ENCODE measurements around the gene TMC1. TPM values are rescaled to one million over a fixed set of nuclear protein-coding genes. Genes with fewer than 3 reads are reported as not detected.
A peak's percentile ranks its signal among the peaks of the same experiment; 100 is the strongest.

Gene TMC1
- total RNA-seq, 1 experiment from 2014 or later, result 0.36 TPM

- peak overlapping the region; percentile 83 for H3K27ac ChIP-seq (ENCODE audit: low read length)
- intact Hi-C loops (cut with micrococcal nuclease; ENCODE audit: unreplicated experiment) (no loop called here), in situ Hi-C loops (cut with HindIII; ENCODE audit: low pct_unique_long_range_greater_than_20kb, low sequenced_read_pairs) (no loop called here)
- H3K4me1 ChIP-seq (ENCODE audit: control insufficient read depth, insufficient read depth, low read length), result peaks cover 15% of the 10 kb centered on the region
- CTCF ChIA-PET, result no interaction called here
- H3K27me3 ChIP-seq (ENCODE audit: control insufficient read depth, insufficient read depth, low read length), result no peaks in the 10 kb centered on the region
- H3K9me3 ChIP-seq (ENCODE audit: control insufficient read depth, insufficient read depth, low read depth, low read length), result no peaks in the 10 kb centered on the region
- POLR2A ChIA-PET, result no interaction called here
- ATAC-seq, result no peak
- no peak for TF ChIP-seq TCF7L2 (IDR thresholded peaks at IDR 0.05; ENCODE audit: low read depth, low read length)
- no peak for TF ChIP-seq SIN3A (IDR thresholded peaks at IDR 0.05; ENCODE audit: borderline replicate concordance, insufficient read depth, low read depth, low read length)
- H3K4me3 ChIP-seq (ENCODE audit: low read depth in 2 of 2, low read length in 2 of 2), result no peak overlapping the region
- no TSS peak for BruUV-seq (replicated peaks)
- no peaks in the 10 kb centered on the region for H3K36me3 ChIP-seq (ENCODE audit: control insufficient read depth, insufficient read depth, low read length)
- DNase-seq (ENCODE audit: low read depth, low spot score), result no peak
These were observed 29.9 kb downstream of the TMC1 start for GRCh38 chr9:72551306-72551705.

GRCh38 chr9:72552356-72552755, 30.9 kb downstream of the TMC1 start:
- H3K4me1 ChIP-seq (ENCODE audit: control insufficient read depth, insufficient read depth, low read length), result peaks cover 21% of the 10 kb centered on the region
- DNase-seq (ENCODE audit: low read depth, low spot score) (no peak), ATAC-seq (no peak)
- no peaks in the 10 kb centered on the region for H3K27me3 ChIP-seq (ENCODE audit: control insufficient read depth, insufficient read depth, low read length)
- TF ChIP-seq TCF7L2 (IDR thresholded peaks at IDR 0.05; ENCODE audit: low read depth, low read length), result no peak
- TF ChIP-seq SIN3A (IDR thresholded peaks at IDR 0.05; ENCODE audit: borderline replicate concordance, insufficient read depth, low read depth, low read length), result no peak
- TF ChIP-seq REST (IDR thresholded peaks at IDR 0.05; ENCODE audit: insufficient read depth in 1 of 2, low read depth in 2 of 2, low read length in 1 of 2), result no peak
- TF ChIP-seq POLR2AphosphoS5 (IDR thresholded peaks at IDR 0.05; ENCODE audit: low read depth, low read length), result no peak
- TF ChIP-seq CTCF (IDR thresholded peaks at IDR 0.05), result no peak
- ChIA-PET CTCF (no interaction called here), POLR2A (no interaction called here)
- no peak overlapping the region for H3K4me3 ChIP-seq (ENCODE audit: low read depth in 2 of 2, low read length in 2 of 2)
- intact Hi-C loops (cut with micrococcal nuclease; ENCODE audit: unreplicated experiment) (no loop called here), in situ Hi-C loops (cut with HindIII; ENCODE audit: low pct_unique_long_range_greater_than_20kb, low sequenced_read_pairs) (no loop called here)
- peak overlapping the region; percentile 83 for H3K27ac ChIP-seq (ENCODE audit: low read length)
- no TSS peak for BruUV-seq (replicated peaks)
- no peaks in the 10 kb centered on the region for H3K36me3 ChIP-seq (ENCODE audit: control insufficient read depth, insufficient read depth, low read length)
- H3K9me3 ChIP-seq (ENCODE audit: control insufficient read depth, insufficient read depth, low read depth, low read length), result no peaks in the 10 kb centered on the region

GRCh38 chr9:72554221-72554641, 32.8 kb downstream of the TMC1 start:
- 0 out of 2 replicates have a peak, but pooled peaks have one; percentile 42 for TF ChIP-seq TCF7L2 (IDR thresholded peaks at IDR 0.05; ENCODE audit: low read depth, low read length)
- TF ChIP-seq POLR2AphosphoS5 (IDR thresholded peaks at IDR 0.05; ENCODE audit: low read depth, low read length), result no peak
- TF ChIP-seq CTCF (IDR thresholded peaks at IDR 0.05), result no peak
- Histone ChIP-seq H3K4me1 (ENCODE audit: control insufficient read depth, insufficient read depth, low read length) (peaks cover 32% of the 10 kb centered on the region), H3K36me3 (ENCODE audit: control insufficient read depth, insufficient read depth, low read length) (no peaks in the 10 kb centered on the region), H3K9me3 (ENCODE audit: control insufficient read depth, insufficient read depth, low read depth, low read length) (no peaks in the 10 kb centered on the region), H3K4me3 (ENCODE audit: low read depth in 2 of 2, low read length in 2 of 2) (no peak overlapping the region), H3K27me3 (ENCODE audit: control insufficient read depth, insufficient read depth, low read length) (no peaks in the 10 kb centered on the region), H3K27ac (ENCODE audit: low read length) (peak overlapping the region; percentile 94)
- ATAC-seq (peak; percentile 26; the same call in 1 of the 2 replicates), DNase-seq (ENCODE audit: low read depth, low spot score) (no peak)
- ChIA-PET CTCF (no interaction called here), POLR2A (interaction anchor here (0.8 kb wide), 1 partner anchor 48 kb away, joined by 12 read pairs; no protein-coding TSS in a partner anchor)
- intact Hi-C loops (cut with micrococcal nuclease; ENCODE audit: unreplicated experiment), result no loop called here
- no TSS peak for BruUV-seq (replicated peaks)
- in situ Hi-C loops (cut with HindIII; ENCODE audit: low pct_unique_long_range_greater_than_20kb, low sequenced_read_pairs), result no loop called here

All from Panc1 (cell line).